Erythroblast (primary cell): ENCODE data around the gene AGAP5.
"Not testable (repeated sequence)": the region's sequence is repeated elsewhere in the genome, so short reads cannot be mapped to it uniquely, and the experiment has no call there.

Source experiments
- GATA1 ChIP-seq: IDR thresholded peaks from 2 replicates; pipeline ENCODE4 v1.6.1; 2011; ENCODE audit warnings: low read depth, mild to moderate bottlenecking, control low read depth, low read length, moderate library complexity
- POLR2A ChIP-seq: IDR thresholded peaks from 2 replicates; pipeline ENCODE4 v1.6.1; 2011; ENCODE audit warnings: mild to moderate bottlenecking, low read length

DNA sequence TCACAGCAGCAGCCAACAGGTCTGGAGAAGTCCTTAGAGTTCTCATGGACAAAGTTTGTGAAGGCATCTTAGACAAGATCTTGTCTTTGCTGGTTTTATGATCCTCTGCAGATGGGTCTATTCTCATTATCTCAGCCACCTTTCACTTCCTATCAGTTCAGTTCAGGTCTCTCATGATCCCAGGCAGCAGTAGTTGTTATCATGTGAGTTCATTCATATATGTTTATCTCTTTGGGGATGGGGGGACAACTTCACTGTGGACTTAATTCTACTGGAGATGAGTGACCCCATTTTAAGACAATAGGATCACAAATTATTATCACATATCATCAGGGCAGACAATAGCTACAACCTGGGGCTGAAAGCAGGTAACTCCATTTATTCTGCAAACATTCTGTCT, 6.0 kb upstream of the AGAP5 start:
- TF ChIP-seq POLR2A, GATA1: not testable (repeated sequence)
